ENCODE results near the gene PTPN4.
"Not testable (repeated sequence)": the region's sequence is repeated elsewhere in the genome, so short reads cannot be mapped to it uniquely, and the experiment has no call there.

The PTPN4 gene

DNA sequence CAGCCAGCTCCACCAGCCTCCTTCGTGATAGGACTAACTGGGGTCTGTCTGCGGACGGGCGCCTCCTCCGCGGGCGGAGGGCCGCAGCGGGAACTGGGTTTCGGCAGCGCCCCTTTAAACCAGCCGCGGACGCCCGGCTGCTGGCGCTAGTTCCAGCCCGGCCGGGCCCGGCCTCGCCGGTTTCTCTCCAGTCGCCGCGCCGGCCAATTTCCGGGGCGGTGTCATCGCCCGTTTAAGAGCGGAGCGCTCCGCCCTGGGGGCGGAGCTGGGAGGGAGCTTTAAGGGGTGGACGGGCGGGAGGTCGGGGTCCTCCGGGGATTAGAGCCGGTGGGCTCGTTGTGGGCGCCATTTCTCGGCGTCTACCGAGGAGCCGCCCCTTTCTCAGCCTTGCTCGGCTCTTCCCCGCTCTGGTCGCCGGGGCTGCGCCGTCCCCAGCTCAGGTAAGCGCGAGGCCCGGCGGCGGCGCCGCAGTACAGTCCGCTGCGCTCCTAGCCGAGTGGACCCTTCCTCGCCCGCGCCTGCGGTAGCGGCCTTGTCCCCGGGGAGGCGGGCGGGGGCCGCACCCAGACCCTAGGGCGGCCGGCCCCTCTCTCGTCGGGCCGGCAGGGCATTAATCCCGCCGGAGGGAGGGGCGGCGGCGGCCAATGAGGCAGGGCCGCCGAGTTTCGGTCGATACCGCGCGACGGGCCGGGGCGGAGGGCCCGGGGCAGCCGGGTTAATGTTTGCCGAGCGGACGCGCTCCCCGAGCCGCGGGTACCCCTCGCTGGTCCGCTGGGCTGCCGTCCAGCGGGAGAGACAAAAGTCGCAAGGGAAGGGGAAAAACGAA lies 253.3 kb downstream of the PTPN4 start, which contains the start of gene EPB41L5:
TSS of gene EPB41L5 (plus strand) at position 307 of the 826 bp plus-strand sequence. CDS start 6,008 bp downstream, outside the sequence.
- peak; percentile 57 to 68 for DNase-seq (ENCODE audit: low read depth in 1 of 2, low spot score in 1 of 2)

DNA sequence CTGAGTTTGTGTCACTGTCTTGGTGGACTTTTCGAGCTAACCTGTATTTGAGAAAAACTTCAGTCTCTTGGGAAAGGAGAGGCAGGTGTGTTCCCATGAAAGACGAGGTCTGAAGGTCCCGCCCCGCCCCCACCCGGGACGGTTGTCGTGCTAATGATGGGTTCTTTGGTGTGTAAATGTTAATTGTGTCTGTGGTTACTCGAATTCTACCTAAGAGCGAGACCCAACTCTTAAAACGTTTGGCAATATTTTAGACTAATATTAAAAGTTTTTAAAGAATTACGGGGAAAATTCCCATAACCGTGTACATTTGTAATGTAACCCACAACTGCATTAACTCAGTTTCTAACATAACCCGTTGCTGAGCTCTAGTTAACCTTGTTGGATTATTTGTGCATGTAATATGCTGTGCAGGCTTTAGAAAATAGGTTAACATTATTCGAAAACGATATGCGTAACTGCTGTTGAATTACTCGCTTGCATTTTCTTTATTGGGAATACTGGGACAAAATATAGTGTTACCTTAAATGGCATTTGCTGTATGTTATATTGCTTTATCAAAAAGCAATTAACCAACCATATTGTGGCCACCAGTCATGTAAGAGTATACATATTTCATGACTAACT lies 254.0 kb downstream of the PTPN4 start:
- no peak for DNase-seq (ENCODE audit: low read depth in 1 of 2, low spot score in 1 of 2)

DNA sequence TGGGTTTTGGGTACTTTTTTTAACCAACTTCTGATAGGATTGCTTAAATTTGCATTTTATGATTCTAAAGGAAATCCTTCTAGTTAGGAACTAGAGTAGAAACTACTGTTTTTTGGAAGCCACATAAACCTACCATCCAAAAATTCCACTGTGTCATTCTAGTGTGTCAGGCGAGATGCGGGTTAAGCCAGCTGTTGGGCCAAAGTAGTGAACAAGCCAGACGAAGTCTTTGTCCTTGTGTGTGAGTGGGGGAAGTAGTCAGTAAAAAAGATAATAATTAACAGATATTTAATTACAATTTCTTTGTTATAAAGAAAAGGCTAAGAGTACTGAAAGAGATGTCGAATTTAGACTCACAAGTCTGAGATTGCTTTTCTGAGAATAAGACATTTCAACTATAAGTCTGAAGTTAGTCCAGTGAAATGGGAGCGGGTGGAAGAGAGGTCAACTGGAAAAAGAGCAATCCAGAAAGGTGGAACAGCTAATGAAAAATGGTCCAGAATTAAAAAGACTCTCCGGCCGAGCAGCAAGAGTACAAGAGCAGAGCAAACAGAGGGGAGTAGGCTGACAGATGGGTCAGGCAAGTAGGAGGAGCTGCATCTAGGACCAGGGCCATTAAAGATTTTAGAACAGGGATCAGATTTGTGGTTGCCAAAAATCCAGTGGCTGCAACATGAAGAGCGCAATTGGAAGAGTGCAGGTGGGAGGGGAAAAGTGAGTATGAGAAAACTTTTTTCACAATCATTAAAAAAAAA lies 254.7 kb downstream of the PTPN4 start:
- no peak for DNase-seq (ENCODE audit: low read depth in 1 of 2, low spot score in 1 of 2)

DNA sequence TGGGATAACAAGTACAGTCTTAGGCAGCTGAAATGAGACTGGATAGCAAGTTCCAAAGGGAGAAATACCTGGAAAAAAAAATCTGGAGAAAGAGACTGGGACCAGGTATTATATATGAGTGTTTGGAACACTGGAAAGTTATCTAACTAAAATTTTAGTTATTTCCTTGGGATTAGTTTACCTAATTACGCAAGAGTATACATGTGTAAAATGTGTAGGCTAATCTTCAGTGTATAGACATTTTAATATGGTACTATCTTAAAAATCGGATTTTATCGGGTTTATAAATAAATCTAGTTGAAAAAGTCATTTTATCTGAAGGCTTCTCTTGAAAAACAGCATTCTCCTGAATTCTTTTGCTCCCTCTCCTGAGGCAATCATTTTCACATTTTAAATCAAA lies 257.1 kb downstream of the PTPN4 start:
- no peak for DNase-seq (ENCODE audit: low read depth in 1 of 2, low spot score in 1 of 2)

DNA sequence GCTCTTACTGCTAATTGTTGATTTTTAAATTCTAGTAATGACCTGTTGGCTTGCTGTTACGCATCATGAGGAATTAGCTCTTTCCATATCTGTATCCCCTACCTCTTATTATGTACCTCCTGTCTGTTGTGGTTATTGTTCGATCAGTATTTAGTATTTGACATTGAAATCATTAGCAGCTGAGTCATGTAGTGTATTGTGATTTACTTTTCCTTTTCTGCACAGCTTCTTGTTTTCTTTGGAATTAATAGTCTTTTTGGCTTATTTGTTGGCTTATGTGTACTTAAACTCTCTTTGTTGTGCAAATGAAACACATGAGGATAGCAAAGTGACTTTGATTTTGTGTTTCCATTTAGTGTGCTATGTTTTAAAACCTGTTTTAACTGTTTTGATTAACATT lies 257.5 kb downstream of the PTPN4 start:
- DNase-seq (ENCODE audit: low read depth in 1 of 2, low spot score in 1 of 2) = no peak

DNA sequence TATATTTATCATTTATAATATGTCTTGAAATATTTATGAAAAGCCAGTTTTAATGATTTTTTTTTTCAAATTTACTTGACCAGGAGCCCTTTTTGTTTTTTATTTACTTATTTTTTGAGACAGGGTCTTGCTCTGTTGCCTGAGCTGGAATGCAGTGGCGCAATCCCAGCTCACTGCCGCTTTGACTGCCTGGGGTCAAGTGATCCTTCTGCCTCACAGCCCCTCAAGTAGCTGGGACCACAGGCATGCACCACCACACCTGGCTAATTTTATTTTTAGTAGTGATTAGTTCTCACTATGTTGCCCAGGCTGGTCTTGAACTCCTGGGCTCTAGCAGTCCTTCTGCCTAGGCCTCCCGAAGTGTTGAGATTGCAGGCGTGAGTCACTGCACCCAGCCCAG lies 258.8 kb downstream of the PTPN4 start:
- no peak for DNase-seq (ENCODE audit: low read depth in 1 of 2, low spot score in 1 of 2)

DNA sequence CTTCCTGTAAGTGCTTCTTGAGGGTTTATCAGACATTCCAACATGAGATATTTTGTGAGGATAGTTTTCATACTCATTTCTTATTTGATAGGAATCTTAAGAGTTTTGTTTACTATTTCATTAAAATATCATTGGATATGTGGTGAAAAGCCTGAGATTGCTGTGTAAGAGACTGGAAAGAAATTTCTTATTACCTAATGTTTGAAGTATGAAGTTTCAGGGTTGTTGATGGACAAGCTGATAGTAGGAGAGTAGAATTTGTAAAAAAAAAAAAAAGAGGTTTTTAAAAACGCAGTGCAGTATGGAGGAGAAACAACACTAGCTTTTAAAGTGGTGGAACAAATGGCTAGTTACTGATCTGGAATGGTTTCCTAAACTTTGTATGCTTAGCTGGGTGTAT lies 260.8 kb downstream of the PTPN4 start:
- no peak for DNase-seq (ENCODE audit: low read depth in 1 of 2, low spot score in 1 of 2)

DNA sequence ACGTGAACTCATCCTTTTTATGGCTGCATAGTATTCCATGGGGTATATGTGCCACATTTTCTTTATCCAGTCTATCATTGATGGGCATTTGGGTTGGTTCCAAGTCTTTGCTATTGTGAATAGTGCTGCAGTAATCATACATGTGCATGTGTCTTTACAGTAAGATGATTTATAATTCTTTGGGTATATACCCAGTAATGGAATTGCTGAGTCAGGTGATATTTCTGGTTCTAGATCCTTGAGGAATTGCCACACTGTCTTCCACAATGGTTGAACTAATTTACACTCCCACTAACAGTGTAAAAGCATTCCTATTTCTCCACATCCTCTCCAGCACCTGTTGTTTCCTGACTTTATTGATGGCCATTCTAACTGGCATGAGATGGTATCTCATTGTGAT lies 262.8 kb downstream of the PTPN4 start:
- not testable (repeated sequence) for DNase-seq (ENCODE audit: low read depth in 1 of 2, low spot score in 1 of 2)

DNA sequence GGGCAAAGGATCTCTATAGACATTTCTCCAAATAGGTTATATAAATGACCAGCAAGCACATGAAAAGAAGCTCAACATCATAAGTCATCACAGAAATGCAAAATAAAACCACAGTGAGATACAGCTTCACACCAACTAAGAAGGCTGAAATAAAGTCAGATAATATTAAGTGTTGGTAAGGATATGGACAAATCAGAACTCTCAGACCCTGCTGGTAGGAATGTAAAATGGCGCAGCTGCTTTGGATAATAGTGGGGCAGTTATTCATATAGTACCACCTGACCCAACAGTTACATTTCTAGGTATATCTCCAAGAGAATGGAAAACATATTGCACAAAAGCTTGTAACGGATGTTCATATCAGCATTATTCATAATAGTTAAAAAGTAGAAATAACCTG lies 267.2 kb downstream of the PTPN4 start:
- DNase-seq (ENCODE audit: low read depth in 1 of 2, low spot score in 1 of 2) = no peak

DNA sequence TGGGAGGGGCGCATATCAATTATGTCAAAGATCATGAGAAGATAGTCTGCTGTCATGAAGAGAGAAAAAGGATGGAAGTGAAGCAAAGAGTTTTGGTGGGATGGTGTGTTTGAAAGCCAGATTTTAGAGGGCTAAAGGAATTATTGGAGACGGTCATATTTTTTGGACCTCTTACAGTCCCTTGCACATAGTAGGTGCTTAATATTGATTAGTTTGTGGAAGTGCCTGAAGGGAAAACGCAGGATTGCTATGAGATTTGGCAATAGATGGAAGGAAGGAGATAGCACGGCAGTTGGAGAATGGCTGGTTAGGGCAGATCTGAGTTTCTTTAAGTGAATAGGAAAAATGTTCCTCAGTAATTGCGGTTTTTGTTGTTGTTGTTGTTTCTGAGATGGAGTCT lies 269.1 kb downstream of the PTPN4 start:
- DNase-seq (ENCODE audit: low read depth in 1 of 2, low spot score in 1 of 2) = no peak

DNA sequence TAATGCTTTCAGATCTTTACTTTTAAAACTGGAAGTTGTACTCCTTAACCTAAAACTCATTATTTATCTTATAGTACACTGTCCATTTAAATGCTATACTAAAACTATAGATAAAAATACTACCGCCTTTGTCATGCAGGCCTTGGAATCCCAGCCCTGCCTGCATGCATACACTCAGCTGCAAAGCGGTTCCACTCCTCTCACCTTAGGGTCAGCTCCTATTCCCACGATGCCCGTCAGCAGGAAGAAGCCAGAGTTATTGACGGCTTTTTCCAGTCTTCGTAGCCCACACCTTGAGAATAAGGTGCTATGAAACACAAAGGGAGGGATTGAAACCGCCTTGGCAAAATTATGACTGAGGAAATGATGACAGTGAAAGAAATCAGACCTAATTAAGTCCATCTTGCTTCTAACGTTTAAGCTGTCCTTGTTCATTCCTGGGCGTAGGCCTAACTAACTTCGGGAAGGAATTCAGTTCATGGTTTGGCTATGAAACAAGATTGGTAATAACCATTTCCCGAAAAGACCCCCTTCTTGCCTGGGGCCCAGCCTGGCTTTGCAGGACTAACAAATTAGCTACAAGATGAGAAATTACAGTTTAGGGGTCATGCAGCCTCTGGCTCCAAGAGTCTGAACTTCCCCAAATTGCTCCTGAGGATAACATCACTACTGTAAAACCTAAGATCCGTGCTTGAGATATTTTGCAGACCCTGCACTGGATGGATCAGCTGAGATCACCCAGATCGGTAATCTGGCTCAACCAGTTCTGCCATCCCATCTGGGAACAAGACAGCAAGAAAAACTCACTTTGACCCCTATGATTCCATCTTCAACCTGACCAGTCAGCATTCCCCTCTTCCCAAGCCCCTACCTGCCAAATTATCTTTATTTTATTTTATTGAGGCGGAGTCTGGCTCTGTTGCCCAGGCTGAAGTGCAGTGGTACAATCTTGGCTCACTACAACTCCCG lies 270.2 kb downstream of the PTPN4 start:
- no peak for DNase-seq (ENCODE audit: low read depth in 1 of 2, low spot score in 1 of 2)

DNA sequence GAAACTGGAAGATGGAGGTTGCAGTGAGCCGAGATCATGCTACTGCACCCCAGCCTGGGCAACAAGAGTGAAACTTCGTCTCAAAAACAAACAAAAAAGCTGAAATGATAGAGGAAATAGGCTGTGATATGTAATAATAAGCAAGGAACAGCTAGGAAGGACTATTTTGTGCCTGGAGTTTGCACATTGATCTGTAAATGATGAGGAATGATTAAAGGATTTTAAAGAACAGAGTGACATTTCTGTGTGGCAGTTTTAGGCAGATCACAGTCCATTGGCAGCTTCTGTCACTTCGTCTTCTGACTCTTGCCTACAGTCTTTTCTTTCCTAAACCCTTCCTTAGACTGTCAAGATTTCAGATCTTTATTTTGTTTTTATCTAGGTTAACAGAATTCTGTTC lies 272.6 kb downstream of the PTPN4 start:
- DNase-seq (ENCODE audit: low read depth in 1 of 2, low spot score in 1 of 2) = no peak

All from stimulated activated CD4-positive, alpha-beta T cell treated with anti-CD3 and anti-CD28 coated beads, Interleukin-15, amount 100 ng/mL, for 1 hour (primary cell).